ENCODE data around the gene RSPH10B.
"Not testable (repeated sequence)": the region's sequence is repeated elsewhere in the genome, so short reads cannot be mapped to it uniquely, and the experiment has no call there.

The RSPH10B gene

DNA sequence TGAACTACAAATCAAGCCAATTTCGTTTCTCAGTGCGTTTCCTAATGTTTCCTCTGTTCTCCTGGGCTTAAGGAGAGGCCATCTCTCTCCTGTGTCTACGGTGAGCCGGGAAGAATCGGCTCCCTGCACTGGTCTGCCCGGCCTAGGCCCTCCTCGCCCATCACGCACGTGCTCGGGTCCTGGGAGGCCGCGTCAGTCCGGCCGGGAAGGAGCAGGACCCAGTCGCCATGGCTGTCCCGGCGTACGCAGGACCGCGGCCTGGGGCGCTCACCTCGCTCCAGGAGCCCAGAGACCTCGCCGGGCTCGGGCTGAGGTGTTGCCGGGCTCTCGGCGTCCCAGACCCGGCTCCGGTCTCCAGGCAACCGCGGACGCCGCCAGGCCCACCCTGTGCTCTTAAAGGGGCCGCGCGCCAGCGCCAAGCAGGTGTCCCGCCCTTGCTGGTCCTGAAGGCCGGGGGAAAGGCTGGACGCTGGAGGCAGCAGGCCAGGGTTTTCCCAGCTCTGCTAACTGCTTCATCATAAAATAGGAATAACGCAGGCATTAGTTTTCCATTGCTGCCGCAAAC, at the start of gene RSPH10B:
TSS of gene RSPH10B (minus strand) at position 343 of the 565 bp plus-strand sequence. CDS start 3,573 bp downstream, outside the sequence.
- ATAC-seq (replicated peaks; ENCODE audit: extremely low read depth, poor library complexity, severe bottlenecking); H3K4me1 Mint-ChIP-seq; H3K4me3 Mint-ChIP-seq; H3K36me3 Mint-ChIP-seq (ENCODE audit: insufficient read depth); H3K27ac Mint-ChIP-seq (ENCODE audit: low read depth); DNase-seq (ENCODE audit: low spot score in 2 of 2); H3K27me3 Mint-ChIP-seq; H3K9me3 Mint-ChIP-seq: not testable (repeated sequence)

DNA sequence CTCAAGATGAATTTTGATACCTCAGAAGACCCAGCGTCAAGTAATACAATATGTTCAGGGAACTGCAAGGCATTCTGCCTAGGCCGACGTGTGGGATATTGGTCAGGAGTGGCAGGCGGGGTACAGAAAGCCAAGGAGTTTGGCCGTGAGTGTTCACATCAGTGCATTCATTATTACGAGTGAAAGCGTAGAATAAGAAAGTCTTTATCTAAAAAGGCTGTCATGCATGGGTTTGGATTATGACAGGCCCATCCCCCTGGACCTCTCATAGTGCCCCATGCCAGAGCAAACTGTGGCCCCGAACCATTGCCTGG, 46.1 kb upstream of the RSPH10B start:
- H3K36me3 Mint-ChIP-seq (ENCODE audit: insufficient read depth): peaks cover 53% of the 10 kb centered on the region
- H3K9me3 Mint-ChIP-seq: no peaks in the 10 kb centered on the region
- no peak overlapping the region for H3K4me3 Mint-ChIP-seq
- no peaks in the 10 kb centered on the region for H3K27me3 Mint-ChIP-seq
- DNase-seq (ENCODE audit: low spot score in 2 of 2) (no peak), ATAC-seq (replicated peaks; ENCODE audit: extremely low read depth, poor library complexity, severe bottlenecking) (no peak)
- peaks cover 6% of the 10 kb centered on the region for H3K4me1 Mint-ChIP-seq
- H3K27ac Mint-ChIP-seq (ENCODE audit: low read depth): no peak overlapping the region

DNA sequence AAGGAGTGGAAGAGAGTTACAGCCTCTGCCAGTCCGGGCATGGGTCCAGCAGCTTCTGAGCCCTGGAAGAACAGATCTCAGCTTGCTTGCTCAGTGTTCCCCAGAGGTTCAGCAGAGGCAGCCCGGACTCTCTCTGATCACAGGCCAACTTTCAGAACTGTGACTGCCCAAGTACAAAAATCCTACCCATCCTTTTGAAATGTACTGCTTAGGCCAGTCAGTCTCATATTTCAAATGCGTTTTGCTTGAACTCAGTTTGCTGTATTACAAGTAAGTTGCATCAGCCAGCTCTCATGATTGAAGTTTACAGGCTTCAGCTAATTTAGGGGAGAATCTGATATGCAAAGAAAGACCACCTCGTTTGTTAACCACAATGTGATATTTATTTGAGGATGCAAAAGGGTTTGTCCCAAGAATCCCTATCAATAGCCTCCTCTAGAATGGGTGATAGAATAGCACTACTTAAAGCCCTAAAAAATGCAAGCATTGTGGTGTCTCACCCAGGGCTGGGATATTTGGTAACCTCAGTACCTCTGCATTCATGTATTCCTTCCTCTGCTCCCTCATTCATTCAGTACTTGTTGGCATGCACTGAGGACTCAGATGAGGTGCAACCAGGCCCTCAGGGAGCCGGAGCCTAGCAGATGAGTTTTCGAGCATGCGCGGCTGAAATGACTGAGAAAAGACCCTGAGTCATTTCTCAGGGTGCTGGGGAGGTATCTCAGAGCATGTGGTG, 45.6 kb upstream of the RSPH10B start:
- H3K4me1 Mint-ChIP-seq: peaks cover 6% of the 10 kb centered on the region
- peaks cover 48% of the 10 kb centered on the region for H3K36me3 Mint-ChIP-seq (ENCODE audit: insufficient read depth)
- H3K9me3 Mint-ChIP-seq: no peaks in the 10 kb centered on the region
- ATAC-seq (replicated peaks; ENCODE audit: extremely low read depth, poor library complexity, severe bottlenecking): no peak
- no peak overlapping the region for H3K4me3 Mint-ChIP-seq
- no peaks in the 10 kb centered on the region for H3K27me3 Mint-ChIP-seq
- H3K27ac Mint-ChIP-seq (ENCODE audit: low read depth): no peak overlapping the region
- DNase-seq (ENCODE audit: low spot score in 2 of 2): no peak

DNA sequence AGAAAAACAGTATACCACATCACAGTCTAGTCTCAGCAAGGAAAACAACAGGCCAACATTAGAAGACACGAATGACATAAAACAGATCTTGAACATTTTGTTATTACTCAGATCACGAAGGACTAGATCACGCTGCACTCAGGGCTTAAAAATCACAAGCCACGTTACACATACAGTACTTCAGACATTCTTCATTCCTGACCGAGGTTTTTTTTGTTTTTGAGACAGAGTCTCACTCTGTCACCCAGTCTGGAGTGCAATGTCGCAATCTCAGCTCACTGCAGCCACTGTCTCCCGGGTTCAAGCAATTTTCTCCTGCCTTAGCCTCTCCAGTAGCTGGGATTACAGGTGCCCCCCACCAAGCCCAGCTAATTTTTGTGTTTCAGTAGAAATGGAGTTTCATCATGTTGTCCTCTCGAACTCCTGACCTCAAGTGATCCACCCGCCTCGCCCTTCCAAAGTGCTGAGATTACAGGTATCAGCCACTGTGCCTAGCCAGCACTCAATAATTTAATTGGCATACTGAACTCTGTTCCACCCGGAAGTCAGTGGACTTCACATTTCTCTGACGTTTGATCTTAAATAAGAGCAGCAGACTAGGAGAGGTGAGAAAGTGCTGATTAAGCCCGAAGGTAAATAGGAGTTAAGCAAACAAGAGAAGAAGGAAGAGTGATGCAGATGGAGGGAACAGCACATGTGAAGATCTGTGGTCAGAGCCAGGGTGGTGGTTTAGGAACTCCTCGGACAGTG, 42.0 kb upstream of the RSPH10B start:
- no peak for DNase-seq (ENCODE audit: low spot score in 2 of 2)
- ATAC-seq (replicated peaks; ENCODE audit: extremely low read depth, poor library complexity, severe bottlenecking): no peak
- peaks cover 13% of the 10 kb centered on the region for H3K4me1 Mint-ChIP-seq
- H3K27ac Mint-ChIP-seq (ENCODE audit: low read depth): peak overlapping the region; percentile 13
- no peaks in the 10 kb centered on the region for H3K9me3 Mint-ChIP-seq
- H3K27me3 Mint-ChIP-seq: no peaks in the 10 kb centered on the region
- H3K36me3 Mint-ChIP-seq (ENCODE audit: insufficient read depth): peaks cover 31% of the 10 kb centered on the region
- no peak overlapping the region for H3K4me3 Mint-ChIP-seq

DNA sequence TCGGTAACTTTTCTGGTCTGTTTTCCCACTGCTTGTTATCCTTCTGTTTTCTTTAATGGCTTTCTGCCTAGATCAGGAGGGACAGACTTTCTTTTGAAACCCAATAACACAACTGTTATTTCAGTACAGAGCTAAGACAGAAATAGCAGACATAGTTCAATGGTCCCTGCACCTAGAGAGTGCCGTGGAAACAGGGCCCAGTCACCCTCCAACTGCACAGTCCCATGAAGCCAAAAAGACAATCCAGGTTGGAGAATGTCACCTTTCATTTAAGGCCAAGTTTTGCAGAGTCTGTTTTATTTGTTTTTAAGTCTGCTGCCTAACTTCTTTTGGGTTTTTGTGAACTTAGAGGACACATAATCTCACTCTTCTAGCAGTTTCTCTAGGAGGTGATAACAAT, 41.1 kb upstream of the RSPH10B start:
- H3K9me3 Mint-ChIP-seq: no peaks in the 10 kb centered on the region

DNA sequence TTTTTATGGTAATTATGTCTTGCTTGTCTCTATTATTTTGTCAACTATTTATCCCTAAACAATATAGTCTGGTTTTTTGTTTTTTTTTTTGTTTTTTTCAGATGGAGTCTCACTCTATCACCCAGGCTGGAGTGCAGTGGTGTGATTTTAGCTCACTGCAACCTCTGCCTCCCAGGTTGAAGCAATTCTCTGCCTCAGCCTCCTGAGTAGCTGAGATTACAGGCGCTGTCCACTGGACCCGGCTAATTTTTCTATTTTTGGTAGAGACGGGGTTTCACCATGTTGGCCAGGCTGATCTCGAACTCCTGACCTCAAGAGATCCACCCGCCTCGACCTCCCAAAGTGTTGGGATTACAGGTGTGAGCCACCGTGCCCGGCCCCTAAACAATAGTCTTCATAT, 39.9 kb upstream of the RSPH10B start:
- ATAC-seq (replicated peaks; ENCODE audit: extremely low read depth, poor library complexity, severe bottlenecking); H3K9me3 Mint-ChIP-seq; DNase-seq (ENCODE audit: low spot score in 2 of 2); H3K27ac Mint-ChIP-seq (ENCODE audit: low read depth); H3K27me3 Mint-ChIP-seq: not testable (repeated sequence)
- Mint-ChIP-seq H3K36me3 (ENCODE audit: insufficient read depth) (peaks cover 24% of the 10 kb centered on the region), H3K4me3 (peak overlapping the region; percentile 92), H3K4me1 (peaks cover 23% of the 10 kb centered on the region)

More for the DNA sequence above, 41.1 kb upstream of the RSPH10B start:
- H3K4me1 Mint-ChIP-seq: peaks cover 23% of the 10 kb centered on the region
- DNase-seq (ENCODE audit: low spot score in 2 of 2) (no peak), ATAC-seq (replicated peaks; ENCODE audit: extremely low read depth, poor library complexity, severe bottlenecking) (no peak)
- no peak overlapping the region for H3K4me3 Mint-ChIP-seq
- peaks cover 24% of the 10 kb centered on the region for H3K36me3 Mint-ChIP-seq (ENCODE audit: insufficient read depth)
- H3K27me3 Mint-ChIP-seq: no peaks in the 10 kb centered on the region
- peak overlapping the region; percentile 13 for H3K27ac Mint-ChIP-seq (ENCODE audit: low read depth)

DNA sequence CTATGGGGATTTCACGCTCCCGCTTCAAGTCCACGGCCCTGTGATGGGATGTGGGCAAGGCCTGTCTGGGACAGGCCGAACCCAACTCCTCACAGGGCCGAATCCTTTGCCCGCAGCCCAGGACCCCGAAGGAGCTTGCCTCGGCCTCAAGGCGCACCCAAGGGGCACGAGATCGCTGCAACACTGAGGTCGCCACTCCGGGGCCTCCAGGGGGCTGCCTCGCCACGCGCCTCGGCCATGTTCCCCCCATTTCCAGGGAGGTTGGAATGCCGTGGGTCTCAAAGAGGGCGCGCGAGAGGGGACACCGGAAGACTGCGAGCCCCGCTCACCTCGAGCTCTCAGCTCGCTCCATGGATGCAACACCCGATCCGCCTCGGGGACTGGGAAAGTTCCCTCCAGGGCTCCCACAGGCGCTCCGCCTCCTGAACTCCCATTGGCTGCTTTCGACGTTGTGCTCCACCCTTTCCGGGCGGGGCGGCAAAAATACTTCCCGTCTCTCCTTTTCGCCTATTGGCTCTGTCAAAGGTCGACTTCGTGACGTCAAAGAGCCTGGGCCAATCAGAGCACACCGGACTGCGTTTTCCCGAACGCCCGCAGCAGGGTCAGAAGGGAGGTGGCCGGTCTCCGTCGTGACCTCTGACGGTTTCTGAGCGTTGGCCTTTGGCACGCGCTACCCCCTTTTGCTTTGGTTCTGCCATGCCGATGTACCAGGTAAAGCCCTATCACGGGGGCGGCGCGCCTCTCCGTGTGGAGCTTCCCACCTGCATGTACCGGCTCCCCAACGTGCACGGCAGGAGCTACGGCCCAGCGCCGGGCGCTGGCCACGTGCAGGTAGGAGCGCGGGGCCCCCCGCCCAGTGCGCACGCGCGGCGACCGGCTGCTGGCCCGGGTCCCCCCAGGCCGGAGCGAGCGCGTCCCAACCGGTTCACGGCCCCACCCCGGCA, 38.5 kb upstream of the RSPH10B start, which contains the start of the genes AIMP2 and PMS2:
TSS of gene AIMP2 (plus strand) at position 605 of the 944 bp plus-strand sequence. CDS start at position 697, 92 bp downstream.
TSS of gene PMS2 (minus strand) at position 382 of the 944 bp plus-strand sequence. CDS start at position 352, 30 bp downstream.
- H3K36me3 Mint-ChIP-seq (ENCODE audit: insufficient read depth): peaks cover 23% of the 10 kb centered on the region
- DNase-seq (ENCODE audit: low spot score in 2 of 2) (peak; percentile 91 to 94), ATAC-seq (replicated peaks; ENCODE audit: extremely low read depth, poor library complexity, severe bottlenecking) (peak; percentile 90)
- no peaks in the 10 kb centered on the region for H3K27me3 Mint-ChIP-seq
- peak within 1 kb of the TSS; percentile 90 for H3K27ac Mint-ChIP-seq (ENCODE audit: low read depth)
- H3K9me3 Mint-ChIP-seq: no peaks in the 10 kb centered on the region
- peaks cover 23% of the 10 kb centered on the region for H3K4me1 Mint-ChIP-seq
- H3K4me3 Mint-ChIP-seq: peak within 1 kb of the TSS; percentile 92

DNA sequence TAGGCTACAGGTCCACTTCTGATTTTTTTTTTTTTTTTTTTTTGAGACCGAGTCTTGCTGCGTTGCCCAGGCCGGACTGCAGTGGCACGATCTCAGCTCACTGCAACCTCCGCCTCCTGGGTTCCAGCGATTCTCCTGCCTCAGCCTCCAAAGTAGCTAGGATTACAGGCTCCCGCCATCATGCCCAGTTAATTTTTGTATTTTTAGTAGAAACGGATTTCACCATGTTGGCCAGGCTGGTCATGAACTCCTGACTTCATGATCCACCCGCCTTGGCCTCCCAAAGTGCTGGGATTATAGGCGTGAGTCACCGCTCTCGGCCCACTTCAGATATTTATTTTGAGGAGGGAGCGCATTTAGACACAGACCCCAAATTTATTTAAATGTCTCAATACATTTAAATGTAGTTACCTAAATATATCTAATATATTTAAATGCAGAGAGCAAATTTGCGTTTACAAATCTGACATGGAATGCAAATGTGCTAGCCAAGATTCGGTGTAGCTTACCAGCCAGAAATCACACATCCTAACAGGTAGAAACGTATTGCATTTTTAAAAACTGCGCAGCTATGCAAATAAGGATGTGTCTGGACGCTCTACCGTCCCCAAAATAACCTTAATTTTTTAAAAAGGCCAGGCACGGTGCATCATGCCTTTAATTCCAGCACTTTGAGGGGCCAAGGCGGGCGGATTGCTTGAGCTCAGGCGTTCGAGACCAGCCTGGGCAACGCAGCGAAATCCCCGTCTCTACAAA, 37.5 kb upstream of the RSPH10B start:
- H3K27me3 Mint-ChIP-seq; H3K9me3 Mint-ChIP-seq; ATAC-seq (replicated peaks; ENCODE audit: extremely low read depth, poor library complexity, severe bottlenecking); DNase-seq (ENCODE audit: low spot score in 2 of 2): not testable (repeated sequence)
- Mint-ChIP-seq H3K4me3 (peak overlapping the region; percentile 92), H3K36me3 (ENCODE audit: insufficient read depth) (peaks cover 29% of the 10 kb centered on the region), H3K4me1 (peaks cover 22% of the 10 kb centered on the region), H3K27ac (ENCODE audit: low read depth) (peak overlapping the region; percentile 61)

DNA sequence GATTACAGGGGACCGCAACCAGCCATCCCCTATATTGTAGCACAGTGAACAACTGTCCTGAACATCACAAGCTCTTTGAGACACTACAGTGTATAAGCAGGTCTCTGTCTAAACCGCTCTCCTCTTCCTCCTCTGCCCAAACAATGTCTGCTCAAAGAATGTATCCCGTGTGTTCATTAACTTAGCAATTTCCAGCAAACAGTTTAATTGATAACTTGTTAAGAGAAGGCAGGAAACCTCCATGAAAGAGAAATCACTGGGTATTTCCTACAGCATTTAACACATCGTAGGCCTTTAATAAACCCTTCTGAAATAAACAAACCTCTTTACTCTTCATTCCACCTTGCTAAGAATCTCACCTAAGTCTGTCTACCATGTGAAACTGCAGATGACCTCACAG, 36.9 kb upstream of the RSPH10B start:
- Mint-ChIP-seq H3K4me3 (peak overlapping the region; percentile 35), H3K4me1 (peaks cover 17% of the 10 kb centered on the region), H3K9me3 (no peaks in the 10 kb centered on the region), H3K27ac (ENCODE audit: low read depth) (peak overlapping the region; percentile 61), H3K36me3 (ENCODE audit: insufficient read depth) (peaks cover 30% of the 10 kb centered on the region), H3K27me3 (no peaks in the 10 kb centered on the region)
- DNase-seq (ENCODE audit: low spot score in 2 of 2) (no peak), ATAC-seq (replicated peaks; ENCODE audit: extremely low read depth, poor library complexity, severe bottlenecking) (no peak)

DNA sequence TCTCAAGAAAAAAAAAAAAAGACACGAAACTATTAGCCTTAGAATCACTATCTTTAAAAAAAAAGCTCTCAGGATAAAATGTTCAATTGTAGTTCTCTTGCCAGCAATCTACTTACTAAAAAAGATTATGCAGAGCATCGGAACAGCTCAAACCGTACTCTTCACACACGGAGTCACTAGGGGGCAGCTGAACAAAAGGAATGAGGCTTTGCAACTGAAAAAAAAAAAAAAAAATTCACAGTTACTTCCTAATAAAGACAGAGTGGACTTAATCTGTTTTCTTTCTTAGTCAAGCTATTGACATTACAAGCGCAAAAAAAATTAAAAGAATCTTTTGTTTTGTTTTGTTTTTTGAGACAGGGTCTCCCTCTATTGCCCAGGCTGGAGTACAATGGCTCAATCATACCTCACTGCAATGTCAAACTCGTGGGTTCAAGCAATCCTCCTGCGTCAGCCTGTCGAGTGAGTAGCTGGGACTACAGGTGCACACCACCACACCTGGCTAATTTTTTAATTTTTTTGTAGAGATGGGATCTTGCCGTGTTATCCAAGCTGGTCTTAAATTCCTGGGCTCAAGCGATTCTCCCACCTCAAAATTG, 26.8 kb upstream of the RSPH10B start:
- DNase-seq (ENCODE audit: low spot score in 2 of 2) (peak in 1 of 2 donors; percentile 41), ATAC-seq (replicated peaks; ENCODE audit: extremely low read depth, poor library complexity, severe bottlenecking) (peak; percentile 43)
- Mint-ChIP-seq H3K36me3 (ENCODE audit: insufficient read depth) (peaks cover 63% of the 10 kb centered on the region), H3K9me3 (no peaks in the 10 kb centered on the region), H3K4me3 (no peak overlapping the region), H3K4me1 (no peaks in the 10 kb centered on the region), H3K27ac (ENCODE audit: low read depth) (no peak overlapping the region), H3K27me3 (no peaks in the 10 kb centered on the region)

DNA sequence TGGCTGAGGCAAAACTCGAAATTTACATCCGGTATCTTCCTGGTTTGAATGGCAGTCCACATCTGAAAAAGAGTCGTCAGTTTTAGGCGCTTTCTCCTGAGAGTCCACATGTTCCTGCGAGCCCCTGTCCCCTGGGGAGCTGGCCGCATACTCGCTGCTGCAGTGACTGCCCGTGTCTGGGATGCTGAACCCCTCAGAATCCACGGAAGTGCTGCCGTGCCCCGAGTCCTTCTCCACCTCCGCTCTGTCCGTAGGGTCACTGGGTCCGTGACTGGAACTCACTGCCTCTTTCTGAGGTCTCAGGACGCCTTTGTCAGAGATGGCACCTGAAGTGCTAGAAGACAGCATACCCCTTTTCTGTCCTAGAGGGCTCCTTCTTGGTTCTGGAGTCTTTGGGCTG, 16.6 kb upstream of the RSPH10B start:
- H3K4me1 Mint-ChIP-seq; H3K27me3 Mint-ChIP-seq; ATAC-seq (replicated peaks; ENCODE audit: extremely low read depth, poor library complexity, severe bottlenecking); H3K27ac Mint-ChIP-seq (ENCODE audit: low read depth); H3K9me3 Mint-ChIP-seq; DNase-seq (ENCODE audit: low spot score in 2 of 2); H3K4me3 Mint-ChIP-seq: not testable (repeated sequence)
- H3K36me3 Mint-ChIP-seq (ENCODE audit: insufficient read depth): peaks cover 36% of the 10 kb centered on the region
